ENCODE results near the gene HMGCR.

- TF ChIP-seq CTCF (conservative IDR thresholded peaks at IDR 0.05; ENCODE audit: low read depth in 2 of 2): no peak
- TF ChIP-seq EZH2 (IDR thresholded peaks at IDR 0.05; ENCODE audit: low read depth, unreplicated experiment): no peak
- TF ChIP-seq POLR2AphosphoS5 (IDR thresholded peaks at IDR 0.05; ENCODE audit: low read depth): no peak
- TF ChIP-seq ZNF462 (CRISPR knock-in tag; IDR thresholded peaks at IDR 0.05): no peak
- TF ChIP-seq ZNF114 (CRISPR knock-in tag; IDR thresholded peaks at IDR 0.05): no peak
- TF ChIP-seq REST (IDR thresholded peaks at IDR 0.05; ENCODE audit: unreplicated experiment): no peak
- TF ChIP-seq EZH2phosphoT487 (IDR thresholded peaks at IDR 0.05; ENCODE audit: unreplicated experiment): no peak
- no peak for TF ChIP-seq CREB1 (CRISPR knock-in tag; IDR thresholded peaks at IDR 0.05; ENCODE audit: low read depth)
- no peak for TF ChIP-seq JUNB (IDR thresholded peaks at IDR 0.05; ENCODE audit: unreplicated experiment)
- no peak for TF ChIP-seq ZNF331 (CRISPR knock-in tag; IDR thresholded peaks at IDR 0.05; ENCODE audit: low read depth)
Observed at GRCh38 chr5:75384218-75384617, 47.2 kb downstream of the HMGCR start.

Measured in GM23338 (cell line).